Smooth muscle cell of trachea (primary cell): Measurements from ENCODE around the gene RSPH1. TPM values are rescaled to one million over a fixed set of nuclear protein-coding genes. Genes with fewer than 3 reads are reported as not detected.

Experiments used
- total RNA-seq: library from RNA; depleted of rRNA; stranded (reverse); fragments of >200 nt; gene quantifications from 2 replicates; pipeline ENCODE4 v1.2.1, GENCODE V29; 2014

The RSPH1 gene
- 0.15 and 0.17 TPM in 2 replicates for total RNA-seq

GRCh38 chr21:42496120-42496838 is at the start of gene RSPH1:
Gene RSPH1 (minus strand): TSS chr21:42496224. CDS start chr21:42496186, 38 bp downstream.

GRCh38 chr21:42513151-42513984 is 17.3 kb upstream of the RSPH1 start, which contains the start of gene SLC37A1:
Gene SLC37A1 (plus strand): TSS chr21:42513852. CDS start chr21:42518455, 4,603 bp downstream.

Other genes with a start within 250 kb of the RSPH1 start
- gene TFF3, start 180.8 kb downstream of the RSPH1 start, total RNA-seq = 0.17 and 0.29 TPM in 2 replicates
- gene TFF2, start 145.2 kb downstream of the RSPH1 start, total RNA-seq = not detected in 2 replicates
- gene TFF1, start 129.7 kb downstream of the RSPH1 start, total RNA-seq = not detected in 2 replicates
- gene TMPRSS3, start 100.2 kb downstream of the RSPH1 start, total RNA-seq = not detected in 2 replicates
- not detected in 2 replicates for gene UBASH3A, start 92.3 kb downstream of the RSPH1 start, total RNA-seq
- gene SLC37A1, start 17.6 kb upstream of the RSPH1 start, total RNA-seq = 2.3 and 2.6 TPM in 2 replicates
- gene PDE9A, start 157.4 kb upstream of the RSPH1 start, total RNA-seq = 0.15 and 0.50 TPM in 2 replicates